A673 (cell line): ENCODE data around the gene TRABD2A. TPM values are rescaled to one million over a fixed set of nuclear protein-coding genes. Genes with fewer than 3 reads are reported as not detected.

ENCODE experiments used
- BruUV-seq: library from RNA; stranded (reverse); fragments of 400-500 nt; replicated peaks from 2 replicates; lab custom pipeline; 2021; lab: Mats Ljungman, UMichigan
- CTCF ChIA-PET: fragments of 300-600 bp; sonication (Branson Sonifier 250); formaldehyde crosslinking; loops from one replicate; lab custom pipeline; 2022; ENCODE audit warnings: antibody characterized with exemption; lab: Charles Lee
- POLR2A ChIA-PET: fragments of 300-600 bp; sonication (Branson Sonifier 250); formaldehyde crosslinking; loops from one replicate; lab custom pipeline; 2022; ENCODE audit warnings: antibody characterized with exemption; ENCODE audit not compliant: low non-redundant PET; lab: Charles Lee
- DNase-seq: peaks from one replicate; pipeline ENCODE4 v3.0.0-alpha.2; 2015; ENCODE audit warnings: low spot score
- H3K27ac ChIP-seq: fragments of 200-600 bp; sonication (generic); 2 replicates; pipeline ENCODE4 v1.5.1; 2016; ENCODE audit warnings: mixed run types, low read depth, mild to moderate bottlenecking, mixed read lengths, antibody characterized with exemption, low read length; ENCODE audit not compliant: poor library complexity, severe bottlenecking
- H3K27me3 ChIP-seq: fragments of 200-600 bp; sonication (generic); replicated peaks from 2 replicates; pipeline ENCODE4 v1.6.1; 2017; ENCODE audit warnings: mixed run types, low read depth, mild to moderate bottlenecking, mixed read lengths, antibody characterized with exemption, low read length; ENCODE audit not compliant: insufficient read depth, poor library complexity
- H3K36me3 ChIP-seq: fragments of 200-600 bp; sonication (generic); 2 replicates; pipeline ENCODE4 v1.6.1; 2016; ENCODE audit warnings: mixed run types, mild to moderate bottlenecking, mixed read lengths, antibody characterized with exemption, low read length; ENCODE audit not compliant: insufficient read depth, poor library complexity, severe bottlenecking
- H3K4me1 ChIP-seq: fragments of 200-600 bp; sonication (generic); 2 replicates; pipeline ENCODE4 v1.6.1; 2017; ENCODE audit warnings: mixed run types, mild to moderate bottlenecking, mixed read lengths, antibody characterized with exemption, low read length; ENCODE audit not compliant: insufficient read depth, poor library complexity, severe bottlenecking
- H3K4me3 ChIP-seq: fragments of 200-600 bp; sonication (generic); 2 replicates; pipeline ENCODE4 v1.5.1; 2016; ENCODE audit warnings: low read depth, mixed run types, mild to moderate bottlenecking, mixed read lengths, low read length; ENCODE audit not compliant: poor library complexity, severe bottlenecking
- H3K9me3 ChIP-seq: fragments of 200-600 bp; sonication (generic); 2 replicates; pipeline ENCODE4 v1.6.1; 2016; ENCODE audit warnings: mixed run types, low read depth, mild to moderate bottlenecking, mixed read lengths, antibody characterized with exemption, low read length; ENCODE audit not compliant: poor library complexity, severe bottlenecking
- EZH2 ChIP-seq: fragments of 200-600 bp; sonication (generic); IDR thresholded peaks from 2 replicates; pipeline ENCODE4 v1.6.1; 2017; ENCODE audit warnings: borderline replicate concordance, low read depth, mild to moderate bottlenecking, mixed read lengths, antibody characterized with exemption, low read length; ENCODE audit not compliant: poor library complexity, severe bottlenecking
- intact Hi-C: fragments of 100-400 bp; cut with micrococcal nuclease; formaldehyde crosslinking; loops from one replicate; pipeline ENCODE4 v1.10.0; 2022; ENCODE audit not compliant: unreplicated experiment
- total RNA-seq: library from RNA; stranded (reverse); gene quantifications from 2 replicates; pipeline ENCODE4 v1.2.3, GENCODE V29; 2021
- TF ChIP-seq, protein P1 (sequence below): fragments of 300-800, 200-600 bp; sonication (generic); conservative IDR thresholded peaks from 2 replicates; pipeline ENCODE4 v1.5.1; 2017; ENCODE audit warnings: low read depth, mild to moderate bottlenecking, antibody characterized with exemption, low read length, moderate library complexity, mixed read lengths

TRABD2A gene
- total RNA-seq, 1 experiment from 2014 or later, result 0.67 TPM

DNA sequence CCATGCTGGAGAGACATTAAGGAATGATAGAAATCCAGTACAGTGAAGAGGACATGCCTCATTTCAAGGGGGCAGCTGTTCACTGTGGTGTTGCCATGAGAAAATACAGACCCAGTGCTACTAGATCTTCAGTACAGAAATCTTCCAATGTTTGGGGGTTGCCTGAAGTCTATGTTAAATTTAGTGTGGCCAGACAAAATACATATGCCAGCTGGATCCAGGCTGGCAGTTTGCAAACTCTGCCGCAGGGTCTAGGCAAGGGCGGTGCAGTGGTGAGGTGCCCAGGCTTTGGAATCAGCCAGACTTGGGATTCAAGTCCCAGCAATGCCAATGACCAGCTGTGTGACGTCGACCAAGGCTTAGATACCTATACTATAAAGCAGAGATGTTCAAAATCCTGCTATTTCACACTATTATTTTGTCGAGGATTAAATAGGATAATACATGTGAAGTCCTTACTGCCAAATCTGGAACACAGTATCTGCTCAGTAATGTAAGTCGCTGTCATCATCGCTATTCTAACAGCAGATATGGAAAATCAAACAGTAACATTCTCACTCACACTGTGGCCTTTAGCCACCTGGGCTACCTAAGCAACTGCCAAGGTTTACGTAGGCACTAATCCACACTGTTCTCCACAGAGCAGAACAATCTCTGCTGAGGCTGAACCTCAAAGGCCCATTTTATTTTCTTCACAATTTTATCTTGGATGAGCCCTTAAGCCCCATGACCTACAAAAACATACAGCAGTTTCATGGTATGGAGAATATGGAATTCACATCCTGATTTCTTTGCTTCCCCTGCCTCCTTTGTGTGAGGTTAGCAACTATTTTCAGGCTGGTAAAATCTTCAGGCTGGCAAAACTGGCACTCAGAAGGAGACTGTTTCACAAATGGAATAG is 18.7 kb upstream of the TRABD2A start:
- H3K27ac ChIP-seq, result peak overlapping the region; percentile 4
- no peaks in the 10 kb centered on the region for H3K27me3 ChIP-seq
- intact Hi-C loops, result no loop called here
- POLR2A ChIA-PET, result no interaction called here
- no peak overlapping the region for H3K4me3 ChIP-seq
- TF ChIP-seq, protein P1, sequence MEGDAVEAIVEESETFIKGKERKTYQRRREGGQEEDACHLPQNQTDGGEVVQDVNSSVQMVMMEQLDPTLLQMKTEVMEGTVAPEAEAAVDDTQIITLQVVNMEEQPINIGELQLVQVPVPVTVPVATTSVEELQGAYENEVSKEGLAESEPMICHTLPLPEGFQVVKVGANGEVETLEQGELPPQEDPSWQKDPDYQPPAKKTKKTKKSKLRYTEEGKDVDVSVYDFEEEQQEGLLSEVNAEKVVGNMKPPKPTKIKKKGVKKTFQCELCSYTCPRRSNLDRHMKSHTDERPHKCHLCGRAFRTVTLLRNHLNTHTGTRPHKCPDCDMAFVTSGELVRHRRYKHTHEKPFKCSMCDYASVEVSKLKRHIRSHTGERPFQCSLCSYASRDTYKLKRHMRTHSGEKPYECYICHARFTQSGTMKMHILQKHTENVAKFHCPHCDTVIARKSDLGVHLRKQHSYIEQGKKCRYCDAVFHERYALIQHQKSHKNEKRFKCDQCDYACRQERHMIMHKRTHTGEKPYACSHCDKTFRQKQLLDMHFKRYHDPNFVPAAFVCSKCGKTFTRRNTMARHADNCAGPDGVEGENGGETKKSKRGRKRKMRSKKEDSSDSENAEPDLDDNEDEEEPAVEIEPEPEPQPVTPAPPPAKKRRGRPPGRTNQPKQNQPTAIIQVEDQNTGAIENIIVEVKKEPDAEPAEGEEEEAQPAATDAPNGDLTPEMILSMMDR, result no peak
- TF ChIP-seq EZH2, result no peak
- DNase-seq, result no peak
- peaks cover 26% of the 10 kb centered on the region for H3K4me1 ChIP-seq
- no peaks in the 10 kb centered on the region for H3K36me3 ChIP-seq
- CTCF ChIA-PET, result no interaction called here
- no peaks in the 10 kb centered on the region for H3K9me3 ChIP-seq
- BruUV-seq, result no TSS peak

- H3K27ac ChIP-seq, result peak overlapping the region; percentile 52
- POLR2A ChIA-PET, result interaction anchor here (0.6 kb wide), 1 partner anchor 8 kb away, joined by 3 read pairs; no protein-coding TSS in a partner anchor
- CTCF ChIA-PET, result no interaction called here
- H3K4me1 ChIP-seq, result peaks cover 29% of the 10 kb centered on the region
- no TSS peak for BruUV-seq
- intact Hi-C loops, result no loop called here
- H3K4me3 ChIP-seq, result no peak overlapping the region
- no peaks in the 10 kb centered on the region for H3K27me3 ChIP-seq
- DNase-seq, result no peak
- H3K36me3 ChIP-seq, result no peaks in the 10 kb centered on the region
- TF ChIP-seq, protein P1, result no peak
- no peak for TF ChIP-seq EZH2
- no peaks in the 10 kb centered on the region for H3K9me3 ChIP-seq
These were observed 16.9 kb upstream of the TRABD2A start for GRCh38 chr2:84897773-84898172.

GRCh38 chr2:84896567-84896966 is 15.7 kb upstream of the TRABD2A start:
- no peak for DNase-seq
- Histone ChIP-seq H3K27ac (no peak overlapping the region), H3K27me3 (no peaks in the 10 kb centered on the region), H3K4me1 (peaks cover 29% of the 10 kb centered on the region), H3K36me3 (no peaks in the 10 kb centered on the region), H3K9me3 (no peaks in the 10 kb centered on the region), H3K4me3 (no peak overlapping the region)
- POLR2A ChIA-PET, result no interaction called here
- intact Hi-C loops, result no loop called here
- TF ChIP-seq, protein P1, result no peak
- TF ChIP-seq EZH2, result no peak
- no TSS peak for BruUV-seq
- CTCF ChIA-PET, result no interaction called here
